GM12875 (cell line): ENCODE data around the gene TCFL5.
A peak's percentile ranks its signal among the peaks of the same experiment; 100 is the strongest.
"Not testable (repeated sequence)": the region's sequence is repeated elsewhere in the genome, so short reads cannot be mapped to it uniquely, and the experiment has no call there.

Experiments
- H3K4me3 ChIP-seq: one replicate; pipeline ENCODE4 v1.5.1; 2011; ENCODE audit warnings: low read depth, low read length, control low read depth
- CTCF ChIP-seq: IDR thresholded peaks from 2 replicates; pipeline ENCODE4 v1.5.1; 2011; ENCODE audit warnings: low read depth, mild to moderate bottlenecking, control low read depth, inconsistent platforms, low read length, moderate library complexity, borderline replicate concordance; ENCODE audit not compliant: insufficient read depth

The TCFL5 gene

GRCh38 chr20:62878244-62879038, 16.8 kb upstream of the TCFL5 start:
- H3K4me3 ChIP-seq, result no peak overlapping the region
- no peak for TF ChIP-seq CTCF

GRCh38 chr20:62876902-62877816, 15.5 kb upstream of the TCFL5 start:
- no peak for TF ChIP-seq CTCF
- H3K4me3 ChIP-seq, result no peak overlapping the region

- H3K4me3 ChIP-seq, result no peak overlapping the region
- TF ChIP-seq CTCF, result no peak
These were observed 14.9 kb upstream of the TCFL5 start for GRCh38 chr20:62876501-62876901.

- H3K4me3 ChIP-seq, result no peak overlapping the region
- TF ChIP-seq CTCF, result no peak
These were observed 14.1 kb upstream of the TCFL5 start for GRCh38 chr20:62875419-62876361.

- H3K4me3 ChIP-seq, result no peak overlapping the region
- TF ChIP-seq CTCF, result no peak
These were observed 13.3 kb upstream of the TCFL5 start for GRCh38 chr20:62874964-62875344.

GRCh38 chr20:62873681-62874031, 12.0 kb upstream of the TCFL5 start:
- TF ChIP-seq CTCF, result peak; percentile 47
- not testable (repeated sequence) for H3K4me3 ChIP-seq
